SU-DHL-6 (cell line): Measurements from ENCODE around the gene ZBTB44.

Source experiments
- H2AFZ ChIP-seq: fragments of 200-600 bp; sonication (generic); 2 replicates; pipeline ENCODE4 v1.6.1; 2014; ENCODE audit warnings: low read depth, mild to moderate bottlenecking, moderate library complexity, mixed read lengths, antibody characterized with exemption, low read length; ENCODE audit not compliant: severe bottlenecking
- H3F3A ChIP-seq: fragments of 200-600 bp; shearing (Covaris generic); 2 replicates; pipeline ENCODE4 v1.6.0; 2016; ENCODE audit warnings: antibody characterized with exemption, mild to moderate bottlenecking; ENCODE audit not compliant: insufficient read depth
- H3K27ac ChIP-seq: fragments of 200-600 bp; sonication (generic); 2 replicates; pipeline ENCODE4 v1.5.1; 2016; ENCODE audit warnings: low read depth, mild to moderate bottlenecking, low read length, moderate library complexity, mixed read lengths
- H3K27me3 ChIP-seq: fragments of 200-600 bp; sonication (generic), shearing (Covaris generic); 2 replicates; pipeline ENCODE4 v1.6.0; 2014; ENCODE audit warnings: mild to moderate bottlenecking, low read length
- H3K36me3 ChIP-seq: fragments of 200-600 bp; sonication (generic); 2 replicates; pipeline ENCODE4 v1.6.1; 2014; ENCODE audit warnings: mild to moderate bottlenecking, low read length, mixed read lengths
- H3K4me2 ChIP-seq: fragments of 300-600, 200-600 bp; shearing (Covaris generic), sonication (generic); 2 replicates; pipeline ENCODE4 v1.6.0; 2014; ENCODE audit warnings: low read length, low read depth, mild to moderate bottlenecking; ENCODE audit not compliant: poor library complexity, severe bottlenecking
- H3K4me3 ChIP-seq: fragments of 200-600 bp; sonication (generic); 2 replicates; pipeline ENCODE4 v1.5.1; 2014; ENCODE audit warnings: antibody characterized with exemption, low read length, mild to moderate bottlenecking, mixed read lengths; ENCODE audit not compliant: insufficient read depth, poor library complexity, severe bottlenecking
- H3K79me2 ChIP-seq: fragments of 200-600 bp; sonication (generic); 2 replicates; pipeline ENCODE4 v1.6.1; 2014; ENCODE audit warnings: mild to moderate bottlenecking, low read length, moderate library complexity; ENCODE audit not compliant: insufficient read depth
- H3K9ac ChIP-seq: fragments of 200-600 bp; sonication (generic); 2 replicates; pipeline ENCODE4 v1.7.0; 2014; ENCODE audit warnings: mild to moderate bottlenecking, low read length
- H3K9me2 ChIP-seq: fragments of 200-600 bp; sonication (generic); replicated peaks from 2 replicates; pipeline ENCODE4 v1.6.1; 2014; ENCODE audit warnings: low read length; ENCODE audit not compliant: insufficient read depth
- H3K9me3 ChIP-seq: fragments of 200-600 bp; sonication (generic); 2 replicates; pipeline ENCODE4 v1.6.1; 2014; ENCODE audit warnings: low read length, mixed read lengths; ENCODE audit not compliant: insufficient read depth
- H4K20me1 ChIP-seq: fragments of 200-600 bp; sonication (generic); 2 replicates; pipeline ENCODE4 v1.6.1; 2014; ENCODE audit warnings: low read depth, mild to moderate bottlenecking, antibody characterized with exemption, low read length, moderate library complexity, mixed read lengths
- CTCF ChIP-seq: fragments of 200-600 bp; sonication (generic); IDR thresholded peaks from one replicate; pipeline ENCODE4 v1.5.1; 2017; ENCODE audit warnings: antibody characterized with exemption, mild to moderate bottlenecking, low read length, moderate library complexity; ENCODE audit not compliant: insufficient read depth, poor library complexity, severe bottlenecking
- EZH2phosphoT487 ChIP-seq: fragments of 200-600 bp; sonication (generic), shearing (Covaris generic); conservative IDR thresholded peaks from 2 replicates; pipeline ENCODE4 v1.6.1; 2018; ENCODE audit warnings: mild to moderate bottlenecking, antibody characterized with exemption, low read length, moderate library complexity, mixed read lengths

The ZBTB44 gene

GRCh38 chr11:130202009-130202817, 112.5 kb downstream of the ZBTB44 start:
- Histone ChIP-seq H4K20me1 (no peaks in the 10 kb centered on the region), H3K4me3 (no peak overlapping the region), H3K9ac (no peak overlapping the region), H3K4me2 (no peak overlapping the region), H3K9me2 (no peaks in the 10 kb centered on the region), H3F3A (no peaks in the 10 kb centered on the region), H3K27me3 (no peaks in the 10 kb centered on the region), H3K79me2 (no peaks in the 10 kb centered on the region), H3K27ac (no peak overlapping the region), H3K9me3 (no peaks in the 10 kb centered on the region), H2AFZ (no peak overlapping the region), H3K36me3 (no peaks in the 10 kb centered on the region)
- TF ChIP-seq CTCF (no peak), EZH2phosphoT487 (no peak)

- H3K4me3 ChIP-seq: no peak overlapping the region
- no peaks in the 10 kb centered on the region for H3K9me2 ChIP-seq
- TF ChIP-seq EZH2phosphoT487 (no peak), CTCF (no peak)
- H3K27me3 ChIP-seq: no peaks in the 10 kb centered on the region
- no peak overlapping the region for H3K9ac ChIP-seq
- H4K20me1 ChIP-seq: no peaks in the 10 kb centered on the region
- H3K27ac ChIP-seq: no peak overlapping the region
- no peaks in the 10 kb centered on the region for H3F3A ChIP-seq
- H3K9me3 ChIP-seq: no peaks in the 10 kb centered on the region
- no peak overlapping the region for H3K4me2 ChIP-seq
- H3K36me3 ChIP-seq: no peaks in the 10 kb centered on the region
- no peaks in the 10 kb centered on the region for H3K79me2 ChIP-seq
- H2AFZ ChIP-seq: no peak overlapping the region
Measured at GRCh38 chr11:130201026-130201425, 113.7 kb downstream of the ZBTB44 start.

DNA sequence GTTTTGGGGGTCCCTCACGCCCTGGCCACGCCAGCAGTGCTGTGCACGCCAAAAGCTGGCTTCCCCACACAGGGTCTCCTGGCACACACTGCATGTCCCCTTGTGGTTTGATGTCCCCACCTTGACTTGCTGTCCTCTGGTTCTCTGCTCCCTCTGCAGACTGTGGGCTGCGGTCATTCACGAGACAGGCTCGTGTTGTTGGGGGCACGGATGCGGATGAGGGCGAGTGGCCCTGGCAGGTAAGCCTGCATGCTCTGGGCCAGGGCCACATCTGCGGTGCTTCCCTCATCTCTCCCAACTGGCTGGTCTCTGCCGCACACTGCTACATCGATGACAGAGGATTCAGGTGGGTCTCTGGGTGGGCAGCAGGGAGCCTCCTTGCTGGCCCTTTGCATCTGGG, 114.9 kb downstream of the ZBTB44 start:
- no peaks in the 10 kb centered on the region for H3F3A ChIP-seq
- H3K9me3 ChIP-seq: no peaks in the 10 kb centered on the region
- no peak overlapping the region for H2AFZ ChIP-seq
- no peaks in the 10 kb centered on the region for H3K27me3 ChIP-seq
- H3K36me3 ChIP-seq: no peaks in the 10 kb centered on the region
- no peaks in the 10 kb centered on the region for H3K9me2 ChIP-seq
- H4K20me1 ChIP-seq: no peaks in the 10 kb centered on the region
- no peak overlapping the region for H3K4me2 ChIP-seq
- H3K27ac ChIP-seq: no peak overlapping the region
- H3K4me3 ChIP-seq: no peak overlapping the region
- no peak for TF ChIP-seq CTCF
- no peak for TF ChIP-seq EZH2phosphoT487
- H3K79me2 ChIP-seq: no peaks in the 10 kb centered on the region
- H3K9ac ChIP-seq: no peak overlapping the region
